Gastroesophageal sphincter (tissue), 4 donors: ENCODE data around the gene TRIM75. TPM values are rescaled to one million over a fixed set of nuclear protein-coding genes. Genes with fewer than 3 reads are reported as not detected.
"Not testable (repeated sequence)": the region's sequence is repeated elsewhere in the genome, so short reads cannot be mapped to it uniquely, and the experiment has no call there.

Source experiments
- ATAC-seq: fragments of 150-250 bp; one replicate; pipeline ENCODE4 v1.9.1; 2016; ENCODE audit warnings: mild to moderate bottlenecking, moderate library complexity
- H3K27ac ChIP-seq, 4 donors: fragments of 200-600 bp; sonication (generic) in 3 of 4; 1 replicate in 3 of 4; 2 replicates in 1 of 4; pipeline ENCODE4 v1.5.1; 2016 to 2019
- H3K27me3 ChIP-seq: fragments of 200-600 bp; sonication (generic); one replicate; pipeline ENCODE4 v1.5.1; 2019
- H3K36me3 ChIP-seq, 2 donors: fragments of 200-600 bp; sonication (generic); one replicate each; pipeline ENCODE4 v1.5.1; 2019; ENCODE audit warnings: control low read depth in 1 of 2
- H3K4me1 ChIP-seq, 3 donors: fragments of 200-600 bp; sonication (generic); 1 replicate in 2 of 3; 2 replicates in 1 of 3; pipeline ENCODE4 v1.5.1; 2016 to 2019; ENCODE audit warnings: control low read depth in 2 of 3
- H3K4me3 ChIP-seq, 2 donors: fragments of 200-600 bp; sonication (generic); one replicate each; pipeline ENCODE4 v1.5.1; 2019; ENCODE audit warnings: mild to moderate bottlenecking in 1 of 2, moderate library complexity in 1 of 2
- H3K9me3 ChIP-seq, 3 donors: fragments of 200-600 bp; sonication (generic); one replicate each; pipeline ENCODE4 v1.5.1; 2017 to 2019; ENCODE audit warnings: control low read depth in 2 of 3
- EP300 ChIP-seq: sonication (generic); formaldehyde crosslinking; IDR thresholded peaks from one replicate; pipeline ENCODE4 v1.6.1; 2017; ENCODE audit warnings: antibody characterized with exemption, mild to moderate bottlenecking
- POLR2A ChIP-seq, 2 donors: fragments of 450-650 bp; IDR thresholded peaks; one replicate each; pipeline ENCODE4 v1.6.1; 2017; ENCODE audit warnings: antibody characterized with exemption in 2 of 2, mild to moderate bottlenecking in 2 of 2, moderate library complexity in 1 of 2
- POLR2AphosphoS5 ChIP-seq: sonication (generic); formaldehyde crosslinking; IDR thresholded peaks from one replicate; pipeline ENCODE4 v1.6.1; 2017; ENCODE audit warnings: antibody characterized with exemption
- WGBS, 2 donors: methylation state at CpG; one replicate each; pipeline ENCODE4 v1.1.5; 2018; ENCODE audit warnings: low coverage in 1 of 2; 5-methylcytosine and 5-hydroxymethylcytosine counted together
- total RNA-seq, 4 donors: library from RNA; depleted of rRNA; stranded (reverse); fragments of >200 nt; gene quantifications; one replicate each; pipeline ENCODE4 v1.1.0, GENCODE V29; 2016
- TF ChIP-seq, protein P1 (sequence below), 4 experiments: fragments of 200-600 bp in 2 of 4; fragments of 450-650 bp in 2 of 4; sonication (generic) in 1 of 4; IDR thresholded peaks; one replicate each; pipeline ENCODE4 v1.5.1; 2017 to 2019; ENCODE audit warnings: antibody characterized with exemption in 4 of 4, mild to moderate bottlenecking in 2 of 4, moderate library complexity in 2 of 4

The TRIM75 gene
- total RNA-seq, 4 donors from 2014 or later: 0.15 TPM; not detected in 3

DNA sequence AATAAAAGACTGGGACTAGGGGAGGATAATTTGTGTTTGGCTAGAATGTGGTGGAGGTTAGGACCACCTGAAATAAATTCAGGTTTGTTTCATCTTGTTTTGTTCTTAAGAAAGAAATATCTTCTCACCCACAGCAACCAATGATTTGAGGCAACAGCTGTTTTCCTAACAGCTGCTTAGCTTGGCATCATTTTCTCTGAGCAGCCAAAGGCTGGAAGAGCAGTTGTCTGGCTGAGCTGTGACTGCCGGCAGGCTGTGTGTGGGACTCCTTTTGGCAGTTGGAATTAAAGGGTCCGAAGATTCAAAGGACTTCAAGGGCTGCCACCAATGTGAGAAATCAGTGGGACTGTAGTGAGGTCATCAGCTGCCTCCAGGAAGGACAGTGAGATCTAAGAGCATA is 5.0 kb downstream of the TRIM75 start:
- no peak for TF ChIP-seq EP300
- TF ChIP-seq POLR2AphosphoS5: no peak
- TF ChIP-seq, protein P1, sequence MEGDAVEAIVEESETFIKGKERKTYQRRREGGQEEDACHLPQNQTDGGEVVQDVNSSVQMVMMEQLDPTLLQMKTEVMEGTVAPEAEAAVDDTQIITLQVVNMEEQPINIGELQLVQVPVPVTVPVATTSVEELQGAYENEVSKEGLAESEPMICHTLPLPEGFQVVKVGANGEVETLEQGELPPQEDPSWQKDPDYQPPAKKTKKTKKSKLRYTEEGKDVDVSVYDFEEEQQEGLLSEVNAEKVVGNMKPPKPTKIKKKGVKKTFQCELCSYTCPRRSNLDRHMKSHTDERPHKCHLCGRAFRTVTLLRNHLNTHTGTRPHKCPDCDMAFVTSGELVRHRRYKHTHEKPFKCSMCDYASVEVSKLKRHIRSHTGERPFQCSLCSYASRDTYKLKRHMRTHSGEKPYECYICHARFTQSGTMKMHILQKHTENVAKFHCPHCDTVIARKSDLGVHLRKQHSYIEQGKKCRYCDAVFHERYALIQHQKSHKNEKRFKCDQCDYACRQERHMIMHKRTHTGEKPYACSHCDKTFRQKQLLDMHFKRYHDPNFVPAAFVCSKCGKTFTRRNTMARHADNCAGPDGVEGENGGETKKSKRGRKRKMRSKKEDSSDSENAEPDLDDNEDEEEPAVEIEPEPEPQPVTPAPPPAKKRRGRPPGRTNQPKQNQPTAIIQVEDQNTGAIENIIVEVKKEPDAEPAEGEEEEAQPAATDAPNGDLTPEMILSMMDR (IDR thresholded peaks at IDR 0.05): no peak
- TF ChIP-seq POLR2A (IDR thresholded peaks at IDR 0.05): no peak
- no peaks in the 10 kb centered on the region for H3K9me3 ChIP-seq
- no peaks in the 10 kb centered on the region for H3K36me3 ChIP-seq
- WGBS, 2 donors: no CpG with 5 or more reads among the region's 2 CpGs
- H3K4me3 ChIP-seq: no peak overlapping the region
- ATAC-seq: no peak
- no peaks in the 10 kb centered on the region for H3K27me3 ChIP-seq
- no peak overlapping the region for H3K27ac ChIP-seq
- no peaks in the 10 kb centered on the region for H3K4me1 ChIP-seq

DNA sequence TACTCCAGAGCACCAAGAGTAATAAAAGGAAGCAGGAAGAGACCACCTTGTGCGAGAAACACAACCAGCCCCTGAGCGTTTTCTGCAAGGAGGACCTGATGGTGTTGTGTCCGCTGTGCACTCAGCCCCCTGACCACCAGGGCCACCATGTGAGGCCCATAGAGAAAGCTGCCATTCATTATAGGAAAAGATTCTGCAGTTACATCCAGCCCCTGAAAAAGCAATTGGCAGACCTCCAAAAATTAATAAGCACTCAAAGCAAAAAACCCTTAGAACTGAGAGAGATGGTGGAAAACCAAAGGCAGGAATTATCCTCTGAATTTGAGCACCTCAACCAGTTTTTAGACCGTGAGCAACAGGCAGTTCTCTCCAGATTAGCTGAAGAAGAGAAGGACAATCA is 5.7 kb downstream of the TRIM75 start:
- Histone ChIP-seq H3K4me3 (no peak overlapping the region), H3K27ac (no peak overlapping the region), H3K27me3 (no peaks in the 10 kb centered on the region), H3K36me3 (no peaks in the 10 kb centered on the region), H3K4me1 (no peaks in the 10 kb centered on the region), H3K9me3 (no peaks in the 10 kb centered on the region)
- no peak for ATAC-seq
- 36 to 60% methylated on average over 1 of the region's 4 CpGs for WGBS, 2 donors
- TF ChIP-seq, protein P1 (IDR thresholded peaks at IDR 0.05): no peak
- TF ChIP-seq EP300 (no peak), POLR2AphosphoS5 (no peak), POLR2A (IDR thresholded peaks at IDR 0.05) (no peak)

DNA sequence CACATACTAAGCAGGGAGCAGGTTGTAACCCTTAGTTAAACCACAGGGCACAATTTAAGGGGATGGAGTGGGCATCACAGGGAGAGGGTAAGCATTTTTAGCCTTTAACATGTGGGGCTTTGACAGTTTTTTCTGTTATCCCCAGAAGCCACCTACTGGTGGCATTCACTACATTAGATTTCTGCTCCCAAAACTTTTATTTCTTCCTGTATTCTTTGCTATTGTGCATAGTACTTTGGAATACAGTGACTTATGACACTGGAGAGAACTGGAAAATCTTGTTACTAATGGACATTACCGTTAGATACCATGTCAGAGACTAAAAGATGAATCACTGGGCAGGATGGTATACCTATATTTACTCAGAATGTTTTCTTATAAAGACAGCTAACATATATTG is 7.3 kb downstream of the TRIM75 start:
- Histone ChIP-seq H3K27ac (no peak overlapping the region), H3K36me3 (no peaks in the 10 kb centered on the region), H3K4me3 (no peak overlapping the region), H3K4me1 (no peaks in the 10 kb centered on the region), H3K9me3 (no peaks in the 10 kb centered on the region), H3K27me3 (no peaks in the 10 kb centered on the region)
- ATAC-seq: no peak
- TF ChIP-seq POLR2A (IDR thresholded peaks at IDR 0.05): no peak
- no peak for TF ChIP-seq EP300
- TF ChIP-seq POLR2AphosphoS5: no peak
- TF ChIP-seq, protein P1 (IDR thresholded peaks at IDR 0.05): no peak
- WGBS, 2 donors: 20 to 60% methylated on average over 1 of the region's 1 CpG

DNA sequence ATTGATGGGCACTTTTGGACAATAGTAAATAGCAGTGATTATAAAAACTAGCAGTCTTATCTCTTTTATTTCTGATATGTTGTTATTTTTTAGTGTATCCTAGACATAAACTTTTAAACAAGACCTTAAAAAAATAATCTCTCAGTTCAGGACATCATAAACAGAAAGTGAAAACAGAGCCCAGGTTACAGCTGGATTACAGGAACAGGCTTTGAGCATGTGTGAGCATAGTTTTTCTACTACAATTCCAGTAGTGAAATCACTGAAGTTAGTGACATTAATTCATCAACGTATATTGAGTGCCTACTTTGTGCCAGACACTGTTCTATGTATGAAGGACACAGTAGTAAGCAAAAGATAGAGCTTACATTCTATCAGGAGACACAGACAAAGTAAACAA is 16.9 kb downstream of the TRIM75 start:
- Histone ChIP-seq H3K4me1 (no peaks in the 10 kb centered on the region), H3K36me3 (peaks cover 0 to 19% of the 10 kb centered on the region in 2 donors), H3K4me3 (no peak overlapping the region), H3K27me3 (no peaks in the 10 kb centered on the region), H3K9me3 (no peaks in the 10 kb centered on the region), H3K27ac (no peak overlapping the region)
- TF ChIP-seq POLR2AphosphoS5 (no peak), EP300 (no peak), POLR2A (IDR thresholded peaks at IDR 0.05) (no peak)
- no peak for ATAC-seq
- 71 to 86% methylated on average over 1 of the region's 1 CpG for WGBS, 2 donors

DNA sequence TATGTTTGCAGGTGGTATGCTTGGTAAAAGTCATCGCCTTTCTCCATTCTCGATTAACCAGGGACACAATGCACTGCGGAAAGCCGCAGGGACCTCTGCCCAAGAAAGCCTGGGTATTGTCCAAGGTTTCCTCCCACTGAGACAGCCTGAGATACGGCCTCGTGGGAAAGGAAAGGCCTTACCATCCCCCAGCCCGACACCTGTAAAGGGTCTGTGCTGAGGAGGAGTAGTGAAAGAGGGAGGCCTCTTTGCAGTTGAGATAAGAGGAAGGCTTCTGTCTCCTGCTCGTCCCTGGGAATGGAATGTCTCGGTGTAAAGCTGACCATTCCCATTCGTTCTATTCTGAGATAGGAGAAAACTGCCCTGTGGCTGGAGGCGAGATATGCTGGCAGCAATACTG is 19.7 kb downstream of the TRIM75 start:
- 62 to 80% methylated on average over 3 to 7 of the region's 11 CpGs for WGBS, 2 donors
- peaks cover 0 to 45% of the 10 kb centered on the region in 2 donors for H3K36me3 ChIP-seq
- not testable (repeated sequence) for H3K4me3 ChIP-seq, ATAC-seq, H3K4me1 ChIP-seq, H3K9me3 ChIP-seq, H3K27ac ChIP-seq, H3K27me3 ChIP-seq

DNA sequence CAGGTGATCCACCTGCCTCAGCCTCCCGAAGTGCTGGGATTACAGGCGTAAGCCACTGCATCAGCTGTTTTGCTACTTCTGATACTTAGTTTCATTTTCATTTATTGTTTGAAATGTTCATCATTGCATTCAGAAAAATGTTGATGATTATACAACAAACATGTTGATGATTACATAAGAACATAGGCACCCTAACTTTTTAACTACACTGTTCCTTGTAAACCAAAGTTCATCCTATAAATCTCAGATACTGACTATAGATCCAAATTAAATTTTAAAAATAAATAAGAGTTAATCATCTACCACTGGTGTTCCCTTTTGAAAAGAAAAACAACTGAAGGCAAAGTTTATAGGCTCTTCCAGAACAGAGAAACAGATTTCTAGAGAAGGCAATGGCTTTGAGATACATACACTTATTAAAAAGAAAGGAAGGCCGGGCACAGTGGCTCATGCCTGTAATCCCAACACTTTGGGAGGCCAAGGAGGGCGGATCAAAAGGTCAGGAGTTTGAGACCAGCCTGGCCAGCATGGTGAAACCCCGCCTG is 23.4 kb downstream of the TRIM75 start:
- no peaks in the 10 kb centered on the region for H3K27me3 ChIP-seq
- ATAC-seq: no peak
- H3K27ac ChIP-seq: no peak overlapping the region
- no peaks in the 10 kb centered on the region for H3K4me1 ChIP-seq
- TF ChIP-seq EP300 (no peak), POLR2A (IDR thresholded peaks at IDR 0.05) (no peak), POLR2AphosphoS5 (no peak)
- TF ChIP-seq, protein P1 (IDR thresholded peaks at IDR 0.05): no peak
- peaks cover 0 to 69% of the 10 kb centered on the region in 2 donors for H3K36me3 ChIP-seq
- 91 to 93% methylated on average over 3 to 5 of the region's 5 CpGs for WGBS, 2 donors
- H3K4me3 ChIP-seq: no peak overlapping the region
- no peaks in the 10 kb centered on the region for H3K9me3 ChIP-seq
